HepG2 (cell line): Measurements from ENCODE around the gene DNAJC4. TPM values are rescaled to one million over a fixed set of nuclear protein-coding genes. Genes with fewer than 3 reads are reported as not detected.
A peak's percentile ranks its signal among the peaks of the same experiment; 100 is the strongest.

Source experiments
- CBX5 ChIP-seq: sonication (generic); formaldehyde crosslinking; IDR thresholded peaks from 2 replicates; pipeline ENCODE4 v1.4.0; 2020; ENCODE audit warnings: missing genetic modification reagents, borderline replicate concordance
- FOXA1 ChIP-seq, 2 experiments: fragments of 450-650 bp in 1 of 2; sonication (generic) in 1 of 2; formaldehyde crosslinking in 1 of 2; IDR thresholded peaks; 2 replicates each; pipeline versions ENCODE4 v1.4.0 to v1.6.1; 2016 to 2020; ENCODE audit warnings: missing genetic modification reagents in 1 of 2
- HNRNPL ChIP-seq: fragments of 200-400 bp; formaldehyde crosslinking; IDR thresholded peaks from 2 replicates; pipeline ENCODE4 v1.6.1; 2017; ENCODE audit warnings: mild to moderate bottlenecking, low read depth, low read length
- MLLT10 ChIP-seq: sonication (generic); formaldehyde crosslinking; IDR thresholded peaks from 2 replicates; pipeline ENCODE4 v1.4.0; 2020; ENCODE audit warnings: missing genetic modification reagents
- RCOR2 ChIP-seq: IDR thresholded peaks from 2 replicates; pipeline ENCODE4 v1.6.1; 2016; ENCODE audit warnings: missing biosample characterization, missing genetic modification reagents
- RFX3 ChIP-seq: IDR thresholded peaks from 2 replicates; pipeline ENCODE4 v1.6.1; 2016; ENCODE audit warnings: missing biosample characterization, missing genetic modification reagents
- SRSF1 ChIP-seq: fragments of 200-400 bp; formaldehyde crosslinking; optimal IDR thresholded peaks from 2 replicates; pipeline ENCODE3; 2017; ENCODE audit warnings: mild to moderate bottlenecking, low read depth, low read length, moderate library complexity
- TBP ChIP-seq: sonication (generic); formaldehyde crosslinking; IDR thresholded peaks from 2 replicates; pipeline ENCODE4 v1.5.0; 2020; ENCODE audit warnings: missing genetic modification reagents
- ZFP36 ChIP-seq: fragments of 150-350 bp; IDR thresholded peaks from 2 replicates; pipeline ENCODE4 v1.6.1; 2018; ENCODE audit warnings: borderline replicate concordance, low read length, low read depth; ENCODE audit not compliant: partially characterized antibody
- ZKSCAN8 ChIP-seq: IDR thresholded peaks from 2 replicates; pipeline ENCODE4 v1.6.1; 2016; ENCODE audit warnings: borderline replicate concordance, missing genetic modification reagents, missing compliant biosample characterization
- ZNF256 ChIP-seq: sonication (generic); formaldehyde crosslinking; conservative IDR thresholded peaks from 2 replicates; pipeline ENCODE4 v1.4.0; 2020; ENCODE audit warnings: missing genetic modification reagents
- ZNF335 ChIP-seq: sonication (generic); formaldehyde crosslinking; IDR thresholded peaks from 2 replicates; pipeline ENCODE4 v1.4.0; 2020; ENCODE audit warnings: missing genetic modification reagents
- ZNF383 ChIP-seq: sonication (generic); formaldehyde crosslinking; IDR thresholded peaks from 2 replicates; pipeline ENCODE4 v1.4.0; 2020; ENCODE audit warnings: missing genetic modification reagents, mild to moderate bottlenecking, borderline replicate concordance
- ZNF446 ChIP-seq: sonication (generic); formaldehyde crosslinking; IDR thresholded peaks from 2 replicates; pipeline ENCODE4 v1.5.0; 2020; ENCODE audit warnings: mild to moderate bottlenecking, missing genetic modification reagents
- ZNF598 ChIP-seq: sonication (generic); formaldehyde crosslinking; IDR thresholded peaks from 2 replicates; pipeline ENCODE4 v1.5.1; 2020; ENCODE audit warnings: mild to moderate bottlenecking, missing genetic modification reagents, borderline replicate concordance
- ZNF670 ChIP-seq: sonication (generic); formaldehyde crosslinking; IDR thresholded peaks from 2 replicates; pipeline ENCODE4 v1.8.0; 2022; ENCODE audit warnings: mild to moderate bottlenecking, missing genetic modification reagents, borderline replicate concordance
- polyA plus RNA-seq, 8 experiments: library from polyadenylated mRNA; depleted of rRNA in 3 of 8; stranded (reverse) in 7 of 8; unstranded in 1 of 8; fragments of >200 nt; fragmentation: Illumina TruSeq in 4 of 8; extraction: Trizol in 4 of 8; gene quantifications; 2 replicates each; pipeline versions ENCODE4 v1.2.1 to v1.2.3, GENCODE V29; 2011 to 2016; ENCODE audit warnings: low read depth in 4 of 8, missing spikeins in 1 of 8, mixed read lengths in 1 of 8; ENCODE audit not compliant: insufficient read depth in 1 of 8
- total RNA-seq, 5 experiments: library from RNA; depleted of rRNA; stranded (reverse); fragments of >200 nt; fragmentation: Illumina TruSeq; extraction: Trizol; gene quantifications; 2 replicates each; pipeline ENCODE4 v1.2.3, GENCODE V29; 2016; ENCODE audit warnings: low read depth in 1 of 5
- TF ChIP-seq, protein P1 (sequence below), 2 experiments: sonication (generic) in 1 of 2; formaldehyde crosslinking in 1 of 2; IDR thresholded peaks; 2 replicates each; pipeline versions ENCODE4 v1.4.0 to v1.6.1; 2016 to 2020; ENCODE audit warnings: borderline replicate concordance in 1 of 2, low read depth in 1 of 2, mild to moderate bottlenecking in 1 of 2, missing genetic modification reagents in 1 of 2
- TF ChIP-seq, protein P2 (sequence below): sonication (generic); formaldehyde crosslinking; IDR thresholded peaks from 2 replicates; pipeline ENCODE4 v1.4.0; 2020; ENCODE audit warnings: low read depth, mild to moderate bottlenecking, missing genetic modification reagents
- TF ChIP-seq, protein P3 (sequence below): sonication (generic); formaldehyde crosslinking; IDR thresholded peaks from 2 replicates; pipeline ENCODE4 v1.8.0; 2022; ENCODE audit warnings: missing genetic modification reagents, mild to moderate bottlenecking, inconsistent platforms, borderline replicate concordance
- TF ChIP-seq, protein P4 (sequence below): sonication (generic); formaldehyde crosslinking; IDR thresholded peaks from 2 replicates; pipeline ENCODE4 v1.5.0; 2020; ENCODE audit warnings: missing genetic modification reagents
- TF ChIP-seq, protein P5 (sequence below): sonication (generic); formaldehyde crosslinking; IDR thresholded peaks from 2 replicates; pipeline ENCODE4 v1.4.0; 2020; ENCODE audit warnings: missing genetic modification reagents, borderline replicate concordance

Gene DNAJC4
- total and polyA plus RNA-seq, 2 of the 13 experiments (the other 11 are each of a cell fraction or from before 2014, with no cell fraction given), result 10.3 to 60.8 TPM

DNA sequence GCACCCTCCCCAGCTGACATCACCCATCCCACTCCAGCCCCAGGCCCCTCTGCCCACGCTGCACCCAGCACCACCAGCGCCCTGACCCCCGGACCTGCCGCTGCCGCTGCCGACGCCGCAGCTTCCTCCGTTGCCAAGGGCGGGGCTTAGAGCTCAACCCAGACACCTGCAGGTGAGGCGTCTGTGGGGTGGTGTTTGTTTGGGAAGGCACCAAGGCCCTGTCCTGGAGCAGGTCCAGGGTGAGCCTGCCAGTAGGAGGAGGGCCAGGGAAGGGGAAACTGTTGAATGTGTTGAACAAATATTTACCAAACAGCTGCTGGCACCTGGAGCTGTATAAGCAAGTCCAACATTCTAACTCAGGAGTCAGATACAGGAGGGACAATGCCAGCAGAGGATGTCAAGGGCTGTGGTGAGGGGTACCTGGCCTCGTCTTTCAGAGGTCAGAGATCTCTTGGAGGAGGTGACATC is 7.2 kb downstream of the DNAJC4 start (continued):
- TF ChIP-seq, protein P1, sequence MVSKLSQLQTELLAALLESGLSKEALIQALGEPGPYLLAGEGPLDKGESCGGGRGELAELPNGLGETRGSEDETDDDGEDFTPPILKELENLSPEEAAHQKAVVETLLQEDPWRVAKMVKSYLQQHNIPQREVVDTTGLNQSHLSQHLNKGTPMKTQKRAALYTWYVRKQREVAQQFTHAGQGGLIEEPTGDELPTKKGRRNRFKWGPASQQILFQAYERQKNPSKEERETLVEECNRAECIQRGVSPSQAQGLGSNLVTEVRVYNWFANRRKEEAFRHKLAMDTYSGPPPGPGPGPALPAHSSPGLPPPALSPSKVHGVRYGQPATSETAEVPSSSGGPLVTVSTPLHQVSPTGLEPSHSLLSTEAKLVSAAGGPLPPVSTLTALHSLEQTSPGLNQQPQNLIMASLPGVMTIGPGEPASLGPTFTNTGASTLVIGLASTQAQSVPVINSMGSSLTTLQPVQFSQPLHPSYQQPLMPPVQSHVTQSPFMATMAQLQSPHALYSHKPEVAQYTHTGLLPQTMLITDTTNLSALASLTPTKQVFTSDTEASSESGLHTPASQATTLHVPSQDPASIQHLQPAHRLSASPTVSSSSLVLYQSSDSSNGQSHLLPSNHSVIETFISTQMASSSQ (IDR thresholded peaks at IDR 0.05; ENCODE audit: low read depth), result no peak
- TF ChIP-seq, protein P1 (CRISPR knock-in tag; IDR thresholded peaks at IDR 0.05; ENCODE audit: borderline replicate concordance), result no peak
- TF ChIP-seq RCOR2 (CRISPR knock-in tag), result no peak
- peak; percentile 51; the same call in 1 of the 2 replicates for TF ChIP-seq FOXA1 (IDR thresholded peaks at IDR 0.05)
- peak; percentile 71 for TF ChIP-seq FOXA1 (CRISPR knock-in tag; IDR thresholded peaks at IDR 0.05)
- TF ChIP-seq, protein P2, sequence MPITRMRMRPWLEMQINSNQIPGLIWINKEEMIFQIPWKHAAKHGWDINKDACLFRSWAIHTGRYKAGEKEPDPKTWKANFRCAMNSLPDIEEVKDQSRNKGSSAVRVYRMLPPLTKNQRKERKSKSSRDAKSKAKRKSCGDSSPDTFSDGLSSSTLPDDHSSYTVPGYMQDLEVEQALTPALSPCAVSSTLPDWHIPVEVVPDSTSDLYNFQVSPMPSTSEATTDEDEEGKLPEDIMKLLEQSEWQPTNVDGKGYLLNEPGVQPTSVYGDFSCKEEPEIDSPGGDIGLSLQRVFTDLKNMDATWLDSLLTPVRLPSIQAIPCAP (CRISPR knock-in tag), result no peak
- no peak for TF ChIP-seq SRSF1
- no peak for TF ChIP-seq TBP (CRISPR knock-in tag)
- TF ChIP-seq ZNF670 (CRISPR knock-in tag), result no peak
- TF ChIP-seq, protein P3, sequence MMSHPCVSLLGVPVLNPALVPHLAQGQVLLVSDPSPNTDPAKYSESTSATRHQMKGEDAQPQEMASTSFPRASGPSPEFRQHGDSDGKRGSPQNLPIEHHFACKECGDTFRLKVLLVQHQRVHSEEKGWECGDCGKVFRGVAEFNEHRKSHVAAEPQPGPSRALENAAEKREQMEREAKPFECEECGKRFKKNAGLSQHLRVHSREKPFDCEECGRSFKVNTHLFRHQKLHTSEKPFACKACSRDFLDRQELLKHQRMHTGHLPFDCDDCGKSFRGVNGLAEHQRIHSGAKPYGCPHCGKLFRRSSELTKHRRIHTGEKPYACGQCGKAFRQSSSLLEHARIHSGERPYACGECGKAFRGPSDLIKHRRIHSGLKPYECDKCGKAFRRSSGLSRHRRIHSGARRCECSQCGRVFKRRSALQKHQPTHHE (CRISPR knock-in tag), result no peak
- TF ChIP-seq, protein P4, sequence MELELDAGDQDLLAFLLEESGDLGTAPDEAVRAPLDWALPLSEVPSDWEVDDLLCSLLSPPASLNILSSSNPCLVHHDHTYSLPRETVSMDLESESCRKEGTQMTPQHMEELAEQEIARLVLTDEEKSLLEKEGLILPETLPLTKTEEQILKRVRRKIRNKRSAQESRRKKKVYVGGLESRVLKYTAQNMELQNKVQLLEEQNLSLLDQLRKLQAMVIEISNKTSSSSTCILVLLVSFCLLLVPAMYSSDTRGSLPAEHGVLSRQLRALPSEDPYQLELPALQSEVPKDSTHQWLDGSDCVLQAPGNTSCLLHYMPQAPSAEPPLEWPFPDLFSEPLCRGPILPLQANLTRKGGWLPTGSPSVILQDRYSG, result no peak
- no peak for TF ChIP-seq ZFP36
- TF ChIP-seq ZNF256 (CRISPR knock-in tag), result no peak
- no peak for TF ChIP-seq MLLT10 (CRISPR knock-in tag)
- peak; percentile 77 for TF ChIP-seq HNRNPL
- peak; percentile 81 for TF ChIP-seq RFX3 (CRISPR knock-in tag)
- TF ChIP-seq ZNF383 (CRISPR knock-in tag), result no peak
- TF ChIP-seq ZNF598 (CRISPR knock-in tag), result no peak
- no peak for TF ChIP-seq ZNF335 (CRISPR knock-in tag)
- TF ChIP-seq, protein P5, sequence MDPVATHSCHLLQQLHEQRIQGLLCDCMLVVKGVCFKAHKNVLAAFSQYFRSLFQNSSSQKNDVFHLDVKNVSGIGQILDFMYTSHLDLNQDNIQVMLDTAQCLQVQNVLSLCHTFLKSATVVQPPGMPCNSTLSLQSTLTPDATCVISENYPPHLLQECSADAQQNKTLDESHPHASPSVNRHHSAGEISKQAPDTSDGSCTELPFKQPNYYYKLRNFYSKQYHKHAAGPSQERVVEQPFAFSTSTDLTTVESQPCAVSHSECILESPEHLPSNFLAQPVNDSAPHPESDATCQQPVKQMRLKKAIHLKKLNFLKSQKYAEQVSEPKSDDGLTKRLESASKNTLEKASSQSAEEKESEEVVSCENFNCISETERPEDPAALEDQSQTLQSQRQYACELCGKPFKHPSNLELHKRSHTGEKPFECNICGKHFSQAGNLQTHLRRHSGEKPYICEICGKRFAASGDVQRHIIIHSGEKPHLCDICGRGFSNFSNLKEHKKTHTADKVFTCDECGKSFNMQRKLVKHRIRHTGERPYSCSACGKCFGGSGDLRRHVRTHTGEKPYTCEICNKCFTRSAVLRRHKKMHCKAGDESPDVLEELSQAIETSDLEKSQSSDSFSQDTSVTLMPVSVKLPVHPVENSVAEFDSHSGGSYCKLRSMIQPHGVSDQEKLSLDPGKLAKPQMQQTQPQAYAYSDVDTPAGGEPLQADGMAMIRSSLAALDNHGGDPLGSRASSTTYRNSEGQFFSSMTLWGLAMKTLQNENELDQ, result no peak
- no peak for TF ChIP-seq CBX5 (CRISPR knock-in tag)
- TF ChIP-seq ZKSCAN8 (CRISPR knock-in tag), result no peak
- no peak for TF ChIP-seq ZNF446
